Measurements from ENCODE around the gene STK32C.
"Not testable (repeated sequence)": the region's sequence is repeated elsewhere in the genome, so short reads cannot be mapped to it uniquely, and the experiment has no call there.

Gene STK32C

GRCh38 chr10:132303361-132304115 lies 4.2 kb downstream of the STK32C start:
- no peak for DNase-seq (ENCODE audit: extremely low read depth in 1 of 2, low read depth in 1 of 2)

- no peak for DNase-seq (ENCODE audit: extremely low read depth in 1 of 2, low read depth in 1 of 2)
Measured at GRCh38 chr10:132302421-132303310, 5.1 kb downstream of the STK32C start.

GRCh38 chr10:132301371-132302330 lies 6.1 kb downstream of the STK32C start:
- no peak for DNase-seq (ENCODE audit: extremely low read depth in 1 of 2, low read depth in 1 of 2)

GRCh38 chr10:132300582-132300981 lies 7.2 kb downstream of the STK32C start:
- DNase-seq (ENCODE audit: extremely low read depth in 1 of 2, low read depth in 1 of 2) = no peak

GRCh38 chr10:132299371-132300336 lies 8.1 kb downstream of the STK32C start:
- DNase-seq (ENCODE audit: extremely low read depth in 1 of 2, low read depth in 1 of 2) = no peak

GRCh38 chr10:132298038-132298881 lies 9.5 kb downstream of the STK32C start:
- DNase-seq (ENCODE audit: extremely low read depth in 1 of 2, low read depth in 1 of 2) = no peak

- DNase-seq (ENCODE audit: extremely low read depth in 1 of 2, low read depth in 1 of 2) = no peak
Measured at GRCh38 chr10:132297526-132297925, 10.2 kb downstream of the STK32C start.

GRCh38 chr10:132296666-132297443 lies 10.9 kb downstream of the STK32C start:
- DNase-seq (ENCODE audit: extremely low read depth in 1 of 2, low read depth in 1 of 2) = no peak

GRCh38 chr10:132295481-132295880 lies 12.3 kb downstream of the STK32C start:
- not testable (repeated sequence) for DNase-seq (ENCODE audit: extremely low read depth in 1 of 2, low read depth in 1 of 2)

GRCh38 chr10:132294561-132295318 lies 13.0 kb downstream of the STK32C start:
- no peak for DNase-seq (ENCODE audit: extremely low read depth in 1 of 2, low read depth in 1 of 2)

GRCh38 chr10:132293813-132294520 lies 13.8 kb downstream of the STK32C start:
- DNase-seq (ENCODE audit: extremely low read depth in 1 of 2, low read depth in 1 of 2) = no peak

GRCh38 chr10:132293201-132293812 lies 14.4 kb downstream of the STK32C start:
- DNase-seq (ENCODE audit: extremely low read depth in 1 of 2, low read depth in 1 of 2) = no peak

GRCh38 chr10:132292287-132293200 lies 15.2 kb downstream of the STK32C start:
- no peak for DNase-seq (ENCODE audit: extremely low read depth in 1 of 2, low read depth in 1 of 2)

- DNase-seq (ENCODE audit: extremely low read depth in 1 of 2, low read depth in 1 of 2) = no peak
Measured at GRCh38 chr10:132291826-132292225, 15.9 kb downstream of the STK32C start.

- DNase-seq (ENCODE audit: extremely low read depth in 1 of 2, low read depth in 1 of 2) = no peak
Measured at GRCh38 chr10:132290631-132291030, 17.1 kb downstream of the STK32C start.

All from stimulated activated CD8-positive, alpha-beta memory T cell treated with anti-CD3 and anti-CD28 coated beads, Interleukin-7, amount 100 ng/mL, for 48 hours (primary cell).